Caco-2 (cell line): ENCODE data around the gene RAP2A. TPM values are rescaled to one million over a fixed set of nuclear protein-coding genes. Genes with fewer than 3 reads are reported as not detected.

Experiments
- BruUV-seq: library from RNA; stranded (reverse); fragments of 400-500 nt; replicated peaks from 2 replicates; lab custom pipeline; 2021; lab: Mats Ljungman, UMichigan
- CTCF ChIA-PET: fragments of 300-600 bp; sonication (Branson Sonifier 250); formaldehyde crosslinking; loops from one replicate; lab custom pipeline; 2022; ENCODE audit warnings: antibody characterized with exemption; lab: Charles Lee
- POLR2A ChIA-PET: fragments of 300-600 bp; sonication (Branson Sonifier 250); formaldehyde crosslinking; loops from one replicate; lab custom pipeline; 2022; ENCODE audit warnings: antibody characterized with exemption; lab: Charles Lee
- DNase-seq, 2 experiments: peaks; one replicate each; pipeline versions ENCODE4 v3.0.0 to v3.0.0-alpha.2; 2020 to 2022
- H3K27me3 ChIP-seq: replicated peaks from 2 replicates; pipeline ENCODE4 v1.6.0; 2011; ENCODE audit warnings: low read length; ENCODE audit not compliant: control insufficient read depth, insufficient read depth
- H3K36me3 ChIP-seq: 2 replicates; pipeline ENCODE4 v1.5.1; 2011; ENCODE audit warnings: low read length; ENCODE audit not compliant: control insufficient read depth, insufficient read depth
- H3K4me1 ChIP-seq: fragments of 250-450 bp; sonication (Bioruptor Pico); 2 replicates; pipeline ENCODE4 v1.5.1; 2020; ENCODE audit warnings: mild to moderate bottlenecking
- H3K4me3 ChIP-seq: 2 replicates; pipeline ENCODE4 v1.5.1; 2011; ENCODE audit warnings: low read depth, mild to moderate bottlenecking, control low read depth, low read length
- H3K9me3 ChIP-seq: fragments of 250-450 bp; sonication (Bioruptor Pico); 2 replicates; pipeline ENCODE4 v1.5.1; 2020; ENCODE audit warnings: mild to moderate bottlenecking, moderate library complexity
- H3K27ac Mint-ChIP-seq: one replicate; pipeline ENCODE4 v1.8.0; 2022; ENCODE audit warnings: mixed read lengths; ENCODE audit not compliant: unreplicated experiment
- H3K27me3 Mint-ChIP-seq: one replicate; pipeline ENCODE4 v1.8.0; 2022; ENCODE audit warnings: mixed read lengths; ENCODE audit not compliant: insufficient read depth, unreplicated experiment
- H3K36me3 Mint-ChIP-seq: one replicate; pipeline ENCODE4 v1.8.0; 2022; ENCODE audit warnings: mild to moderate bottlenecking, mixed read lengths; ENCODE audit not compliant: insufficient read depth, unreplicated experiment
- H3K4me1 Mint-ChIP-seq: one replicate; pipeline ENCODE4 v1.8.0; 2022; ENCODE audit warnings: low read depth, mixed read lengths; ENCODE audit not compliant: unreplicated experiment
- H3K4me3 Mint-ChIP-seq: one replicate; pipeline ENCODE4 v1.8.0; 2022; ENCODE audit warnings: mild to moderate bottlenecking, moderate library complexity, mixed read lengths; ENCODE audit not compliant: unreplicated experiment
- H3K9me3 Mint-ChIP-seq: one replicate; pipeline ENCODE4 v1.8.0; 2022; ENCODE audit warnings: mixed read lengths; ENCODE audit not compliant: unreplicated experiment
- intact Hi-C: fragments of 100-400 bp; cut with micrococcal nuclease; formaldehyde crosslinking; loops from one replicate; pipeline ENCODE4 v1.10.0; 2022; ENCODE audit not compliant: unreplicated experiment
- total RNA-seq: library from RNA; stranded (reverse); gene quantifications from 2 replicates; pipeline ENCODE4 v1.2.3, GENCODE V29; 2022
- TF ChIP-seq, protein P1 (sequence below), 2 experiments: fragments of 200-600 bp in 1 of 2; IDR thresholded peaks; 1 replicate in 1 of 2; 2 replicates in 1 of 2; pipeline versions ENCODE4 v1.5.1 to v1.8.0; 2011 to 2022; ENCODE audit warnings: antibody characterized with exemption in 1 of 2, control low read depth in 1 of 2, inconsistent platforms in 1 of 2, low read depth in 1 of 2, low read length in 1 of 2, mild to moderate bottlenecking in 1 of 2, moderate library complexity in 1 of 2; ENCODE audit not compliant: insufficient read depth in 1 of 2, severe bottlenecking in 1 of 2, unreplicated experiment in 1 of 2

RAP2A gene
- total RNA-seq, 1 experiment from 2014 or later, result 19.7 TPM

- BruUV-seq, result no TSS peak
- POLR2A ChIA-PET, result no interaction called here
- no peak overlapping the region for H3K4me3 Mint-ChIP-seq
- H3K4me1 ChIP-seq, result no peaks in the 10 kb centered on the region
- no peak overlapping the region for H3K4me3 ChIP-seq
- TF ChIP-seq, protein P1, sequence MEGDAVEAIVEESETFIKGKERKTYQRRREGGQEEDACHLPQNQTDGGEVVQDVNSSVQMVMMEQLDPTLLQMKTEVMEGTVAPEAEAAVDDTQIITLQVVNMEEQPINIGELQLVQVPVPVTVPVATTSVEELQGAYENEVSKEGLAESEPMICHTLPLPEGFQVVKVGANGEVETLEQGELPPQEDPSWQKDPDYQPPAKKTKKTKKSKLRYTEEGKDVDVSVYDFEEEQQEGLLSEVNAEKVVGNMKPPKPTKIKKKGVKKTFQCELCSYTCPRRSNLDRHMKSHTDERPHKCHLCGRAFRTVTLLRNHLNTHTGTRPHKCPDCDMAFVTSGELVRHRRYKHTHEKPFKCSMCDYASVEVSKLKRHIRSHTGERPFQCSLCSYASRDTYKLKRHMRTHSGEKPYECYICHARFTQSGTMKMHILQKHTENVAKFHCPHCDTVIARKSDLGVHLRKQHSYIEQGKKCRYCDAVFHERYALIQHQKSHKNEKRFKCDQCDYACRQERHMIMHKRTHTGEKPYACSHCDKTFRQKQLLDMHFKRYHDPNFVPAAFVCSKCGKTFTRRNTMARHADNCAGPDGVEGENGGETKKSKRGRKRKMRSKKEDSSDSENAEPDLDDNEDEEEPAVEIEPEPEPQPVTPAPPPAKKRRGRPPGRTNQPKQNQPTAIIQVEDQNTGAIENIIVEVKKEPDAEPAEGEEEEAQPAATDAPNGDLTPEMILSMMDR (IDR thresholded peaks at IDR 0.05; ENCODE audit: insufficient read depth in 1 of 2, low read depth in 1 of 2, low read length in 1 of 2, severe bottlenecking in 1 of 2, unreplicated experiment in 1 of 2), result no peak
- H3K27me3 ChIP-seq, result no peaks in the 10 kb centered on the region
- no peaks in the 10 kb centered on the region for H3K27me3 Mint-ChIP-seq
- H3K27ac Mint-ChIP-seq, result no peak overlapping the region
- no peak for DNase-seq
- no peaks in the 10 kb centered on the region for H3K9me3 ChIP-seq
- H3K36me3 ChIP-seq, result no peaks in the 10 kb centered on the region
- CTCF ChIA-PET, result interaction anchor here (0.6 kb wide), 2 partner anchors 95 to 199 kb away, joined by 3 to 4 read pairs; no protein-coding TSS in a partner anchor
- H3K36me3 Mint-ChIP-seq, result no peaks in the 10 kb centered on the region
- H3K9me3 Mint-ChIP-seq, result no peaks in the 10 kb centered on the region
- intact Hi-C loops, result no loop called here
- H3K4me1 Mint-ChIP-seq, result no peaks in the 10 kb centered on the region
These were observed 63.4 kb downstream of the RAP2A start for GRCh38 chr13:97497400-97497799.

DNA sequence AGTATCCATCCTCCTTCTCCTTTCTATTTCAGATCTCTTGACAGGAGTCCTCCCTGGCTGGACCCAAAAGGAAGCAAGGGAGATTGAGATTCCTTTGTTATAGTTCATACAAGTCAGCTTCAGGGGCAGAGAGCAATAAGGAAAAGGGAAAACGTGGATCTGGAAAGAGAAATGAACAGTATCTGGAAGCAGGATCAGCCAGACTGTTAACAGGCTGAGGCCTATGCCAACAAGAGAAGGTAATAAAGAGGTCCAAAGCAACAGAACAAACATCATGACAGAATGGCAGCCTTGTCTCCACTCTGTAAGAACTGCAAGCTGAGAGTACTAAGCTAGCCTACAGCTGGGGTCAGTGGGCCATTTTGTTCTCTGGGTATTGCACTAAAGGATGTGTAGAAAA, 64.5 kb downstream of the RAP2A start:
- ChIA-PET POLR2A (no interaction called here), CTCF (no interaction called here)
- Mint-ChIP-seq H3K36me3 (no peaks in the 10 kb centered on the region), H3K9me3 (no peaks in the 10 kb centered on the region), H3K4me1 (no peaks in the 10 kb centered on the region), H3K27ac (no peak overlapping the region), H3K4me3 (no peak overlapping the region), H3K27me3 (no peaks in the 10 kb centered on the region)
- Histone ChIP-seq H3K9me3 (no peaks in the 10 kb centered on the region), H3K4me1 (no peaks in the 10 kb centered on the region), H3K27me3 (no peaks in the 10 kb centered on the region), H3K36me3 (no peaks in the 10 kb centered on the region), H3K4me3 (no peak overlapping the region)
- intact Hi-C loops, result no loop called here
- TF ChIP-seq, protein P1 (IDR thresholded peaks at IDR 0.05; ENCODE audit: insufficient read depth in 1 of 2, low read depth in 1 of 2, low read length in 1 of 2, severe bottlenecking in 1 of 2, unreplicated experiment in 1 of 2), result no peak
- BruUV-seq, result no TSS peak
- no peak for DNase-seq

GRCh38 chr13:97499181-97499580, 65.2 kb downstream of the RAP2A start:
- CTCF ChIA-PET, result no interaction called here

More at GRCh38 chr13:97499181-97499580, 65.2 kb downstream of the RAP2A start:
- intact Hi-C loops, result no loop called here
- Histone ChIP-seq H3K9me3 (no peaks in the 10 kb centered on the region), H3K36me3 (no peaks in the 10 kb centered on the region), H3K4me1 (no peaks in the 10 kb centered on the region), H3K4me3 (no peak overlapping the region), H3K27me3 (no peaks in the 10 kb centered on the region)
- no peak for DNase-seq
- Mint-ChIP-seq H3K4me1 (no peaks in the 10 kb centered on the region), H3K27me3 (no peaks in the 10 kb centered on the region), H3K27ac (no peak overlapping the region), H3K4me3 (no peak overlapping the region), H3K36me3 (no peaks in the 10 kb centered on the region), H3K9me3 (no peaks in the 10 kb centered on the region)
- POLR2A ChIA-PET, result no interaction called here
- TF ChIP-seq, protein P1 (IDR thresholded peaks at IDR 0.05; ENCODE audit: insufficient read depth in 1 of 2, low read depth in 1 of 2, low read length in 1 of 2, severe bottlenecking in 1 of 2, unreplicated experiment in 1 of 2), result no peak
- BruUV-seq, result no TSS peak
